GM12801 (cell line): ENCODE results near the gene MAPK12.

Experiments used
- TF ChIP-seq, protein P1 (sequence below): IDR thresholded peaks from one replicate; pipeline ENCODE4 v1.5.1; 2011; ENCODE audit warnings: control low read depth; ENCODE audit not compliant: insufficient read length; ENCODE audit errors: extremely low read depth

MAPK12 gene

DNA sequence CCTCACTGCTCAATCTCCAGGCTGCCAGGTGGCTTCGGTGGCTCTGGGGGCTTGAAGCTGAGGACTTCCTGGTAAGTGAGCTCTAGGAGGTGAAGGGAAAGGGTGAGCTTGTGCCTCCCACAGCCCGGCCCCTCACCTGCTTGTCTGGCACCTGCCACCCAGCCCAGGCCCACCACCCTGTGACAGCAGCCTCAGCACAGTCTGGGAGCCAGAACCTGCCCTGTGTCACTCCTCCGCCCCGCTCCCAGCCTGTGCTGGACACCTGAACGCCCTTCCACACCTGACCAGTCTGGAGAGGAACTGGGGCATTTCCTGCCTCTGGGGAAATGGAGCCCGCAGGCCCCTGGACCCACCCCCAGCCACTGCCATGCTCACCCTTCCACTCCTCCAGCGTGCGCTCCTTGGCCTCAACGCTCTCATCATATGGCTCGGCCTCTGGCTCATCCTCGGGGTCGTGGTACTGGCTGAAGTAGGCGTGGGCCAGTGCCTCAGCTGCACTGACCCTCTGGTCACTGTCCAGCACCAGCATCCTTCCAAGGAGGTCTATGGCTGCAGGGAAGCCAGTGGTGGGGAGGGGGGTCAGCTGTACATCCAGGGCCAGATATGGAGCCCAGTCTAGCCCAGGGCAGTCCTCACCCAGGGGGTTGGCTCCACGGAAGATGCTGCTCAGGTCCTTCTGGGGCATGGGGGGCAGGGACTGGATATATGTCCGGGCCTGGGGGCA, 3.6 kb upstream of the MAPK12 start:
- TF ChIP-seq, protein P1, sequence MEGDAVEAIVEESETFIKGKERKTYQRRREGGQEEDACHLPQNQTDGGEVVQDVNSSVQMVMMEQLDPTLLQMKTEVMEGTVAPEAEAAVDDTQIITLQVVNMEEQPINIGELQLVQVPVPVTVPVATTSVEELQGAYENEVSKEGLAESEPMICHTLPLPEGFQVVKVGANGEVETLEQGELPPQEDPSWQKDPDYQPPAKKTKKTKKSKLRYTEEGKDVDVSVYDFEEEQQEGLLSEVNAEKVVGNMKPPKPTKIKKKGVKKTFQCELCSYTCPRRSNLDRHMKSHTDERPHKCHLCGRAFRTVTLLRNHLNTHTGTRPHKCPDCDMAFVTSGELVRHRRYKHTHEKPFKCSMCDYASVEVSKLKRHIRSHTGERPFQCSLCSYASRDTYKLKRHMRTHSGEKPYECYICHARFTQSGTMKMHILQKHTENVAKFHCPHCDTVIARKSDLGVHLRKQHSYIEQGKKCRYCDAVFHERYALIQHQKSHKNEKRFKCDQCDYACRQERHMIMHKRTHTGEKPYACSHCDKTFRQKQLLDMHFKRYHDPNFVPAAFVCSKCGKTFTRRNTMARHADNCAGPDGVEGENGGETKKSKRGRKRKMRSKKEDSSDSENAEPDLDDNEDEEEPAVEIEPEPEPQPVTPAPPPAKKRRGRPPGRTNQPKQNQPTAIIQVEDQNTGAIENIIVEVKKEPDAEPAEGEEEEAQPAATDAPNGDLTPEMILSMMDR: no peak

DNA sequence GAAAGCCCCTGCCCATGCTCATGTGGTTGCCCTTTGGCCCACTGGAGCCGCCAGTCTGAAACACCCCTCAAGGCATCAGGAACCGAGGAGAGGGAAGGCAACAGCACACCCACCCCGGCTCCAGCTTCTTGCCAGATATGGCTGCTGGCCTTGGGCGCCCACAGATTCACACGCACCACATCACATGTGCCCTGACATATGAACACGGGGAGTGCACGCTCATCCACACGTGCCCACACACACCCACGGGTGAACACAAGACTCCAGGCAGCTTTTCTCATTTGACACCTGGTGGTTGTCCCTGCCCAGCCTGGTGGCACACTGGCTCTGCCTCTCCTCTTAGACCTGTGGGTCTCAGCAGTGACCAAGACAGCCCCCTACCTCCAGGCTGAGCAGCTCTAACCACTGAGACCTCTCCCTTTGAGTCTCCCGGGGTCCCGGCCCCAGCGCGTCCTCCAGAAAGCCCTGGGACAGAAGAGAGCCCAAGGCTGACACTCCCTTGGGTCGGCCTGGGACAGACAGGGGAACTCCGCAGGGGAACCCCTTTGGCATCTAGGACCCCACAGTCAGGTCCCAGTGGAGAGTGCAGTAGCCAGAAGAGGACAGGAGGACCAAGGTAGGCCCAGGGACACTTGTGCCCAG, 2.7 kb upstream of the MAPK12 start:
- TF ChIP-seq, protein P1: no peak

DNA sequence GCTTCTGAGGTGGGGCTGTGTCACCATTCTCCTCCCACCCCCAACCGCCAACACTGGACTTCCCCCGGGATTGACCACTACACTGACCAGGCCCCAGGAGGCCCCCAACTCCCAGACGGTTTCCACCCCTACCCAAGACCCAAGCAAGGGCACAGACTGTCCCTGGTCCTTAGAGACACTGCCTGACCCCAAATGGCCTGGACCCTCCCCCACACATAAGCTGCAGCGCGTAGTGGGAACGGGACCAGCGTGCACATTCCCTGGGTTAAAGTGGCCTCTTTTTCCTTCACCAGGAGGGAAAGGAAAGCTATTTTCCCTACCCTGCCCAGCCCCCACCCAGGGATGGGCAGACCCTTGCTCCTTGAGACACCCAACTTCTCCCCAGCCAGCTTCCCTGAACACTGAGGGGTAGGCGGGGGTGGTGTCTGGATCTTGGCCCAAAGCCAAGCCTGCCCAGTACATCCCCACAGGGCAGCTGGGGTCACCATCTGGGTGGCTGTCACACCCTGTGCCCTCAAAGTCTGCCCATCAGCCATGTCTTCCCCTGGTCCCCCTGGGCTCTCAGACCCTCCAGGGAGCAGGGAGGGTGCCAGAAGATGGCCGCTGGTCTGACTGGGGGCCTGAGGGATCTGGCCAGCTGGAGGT, 1.6 kb upstream of the MAPK12 start:
- TF ChIP-seq, protein P1: no peak

DNA sequence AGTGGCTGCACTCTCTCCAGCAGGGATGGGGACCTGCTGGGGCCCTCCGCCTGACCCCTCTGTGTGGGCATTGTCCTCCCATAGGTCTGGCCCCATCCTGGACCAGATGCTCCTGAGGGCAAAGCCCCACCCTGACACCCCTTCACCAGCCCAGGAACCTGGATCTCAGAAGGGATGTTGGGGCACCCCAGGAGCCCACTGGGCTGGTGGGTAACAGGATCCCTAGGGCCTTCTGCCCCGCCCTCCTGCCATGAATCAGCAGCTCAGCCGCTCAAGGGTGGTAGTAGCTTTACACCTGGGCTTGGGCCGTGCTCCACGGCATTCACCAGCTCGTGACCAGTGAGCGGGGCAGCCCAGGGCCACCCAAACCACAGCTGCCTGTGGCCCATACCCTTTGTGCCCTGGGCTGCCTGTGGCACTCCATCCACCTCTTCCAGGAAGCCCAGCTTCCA, 1.0 kb upstream of the MAPK12 start:
- TF ChIP-seq, protein P1: no peak

DNA sequence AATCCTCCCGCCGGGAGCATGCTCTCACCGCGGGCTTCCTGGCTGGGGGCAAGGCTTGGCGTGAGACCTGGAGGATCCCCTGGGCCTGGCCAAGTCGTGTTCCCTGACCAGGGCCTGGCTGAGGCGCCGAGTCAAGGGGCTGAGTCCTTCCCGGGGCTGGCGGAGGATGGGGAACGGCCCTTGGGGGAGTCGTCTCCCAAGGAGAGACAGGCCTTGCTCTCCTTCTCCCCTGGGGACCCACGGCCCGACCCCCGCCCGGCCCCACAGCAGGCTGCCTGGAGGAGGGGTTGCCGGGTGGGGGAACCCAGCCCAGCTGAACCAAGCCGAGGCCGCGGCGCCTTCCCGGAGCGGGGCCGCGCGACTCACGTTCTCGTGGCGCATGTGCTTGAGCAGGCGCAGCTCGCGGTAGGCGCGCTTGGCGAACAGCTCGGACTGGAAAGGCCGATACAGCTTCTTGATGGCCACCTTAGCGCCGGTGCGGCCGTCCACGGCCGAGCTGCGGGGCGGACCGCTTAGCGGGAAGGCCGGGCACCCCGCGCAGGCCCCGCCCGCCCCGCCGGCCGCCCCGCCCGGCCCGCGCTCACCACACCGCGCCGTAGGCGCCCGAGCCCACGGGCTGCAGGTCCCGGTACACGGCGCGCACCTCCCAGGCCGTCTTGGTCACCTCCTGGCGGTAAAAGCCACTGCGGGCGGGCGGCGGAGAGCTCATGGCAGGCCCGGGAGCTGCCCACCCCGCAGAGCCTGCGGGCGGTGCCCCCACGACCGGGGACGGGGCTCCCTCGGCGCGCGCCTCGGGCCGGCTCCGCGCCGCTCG, 475 bp downstream of the MAPK12 start:
- TF ChIP-seq, protein P1: no peak

DNA sequence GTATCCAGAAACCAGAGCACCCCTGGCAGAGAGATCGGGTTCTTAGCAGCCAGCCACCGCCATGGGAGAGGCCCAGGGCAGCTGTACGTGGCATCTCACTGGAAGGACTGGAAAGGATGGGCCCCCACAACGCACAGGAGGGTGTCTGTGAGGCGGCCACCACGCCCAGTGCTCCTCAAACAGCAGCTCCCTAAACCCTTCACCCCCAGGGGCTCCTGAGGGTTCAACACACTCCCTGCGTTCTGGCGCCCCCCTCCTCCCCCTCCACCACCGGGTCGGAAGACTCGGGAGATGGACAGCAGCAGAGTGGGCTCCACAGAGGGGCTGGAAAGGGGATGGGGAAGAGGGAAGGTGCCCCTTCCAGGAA, 1.1 kb downstream of the MAPK12 start:
- TF ChIP-seq, protein P1: no peak

DNA sequence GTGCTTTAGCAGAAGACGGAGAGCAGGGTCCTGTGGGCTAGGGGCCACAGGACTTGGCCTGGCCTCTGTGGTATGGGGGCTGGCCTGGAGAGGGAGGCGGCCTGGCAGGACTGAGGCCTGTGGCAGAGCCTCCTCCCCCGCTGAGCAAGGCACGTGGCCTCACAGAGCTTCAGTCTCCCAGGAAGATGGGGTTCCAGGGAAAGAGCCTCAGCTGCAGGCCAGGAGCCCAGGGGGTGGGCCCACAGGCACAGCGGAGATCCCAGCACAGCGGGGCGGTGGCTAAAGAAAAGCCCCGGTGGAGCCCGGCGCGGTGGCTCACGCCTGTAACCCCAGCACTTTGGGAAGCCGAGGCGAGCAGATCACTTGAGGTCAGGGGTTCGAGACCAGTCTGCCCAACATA, 2.2 kb downstream of the MAPK12 start:
- TF ChIP-seq, protein P1: no peak
